Left renal cortex interstitium (tissue), 4 donors: ENCODE data around the gene RARG. TPM values are rescaled to one million over a fixed set of nuclear protein-coding genes. Genes with fewer than 3 reads are reported as not detected.
A peak's percentile ranks its signal among the peaks of the same experiment; 100 is the strongest.
"Not testable (repeated sequence)": the region's sequence is repeated elsewhere in the genome, so short reads cannot be mapped to it uniquely, and the experiment has no call there.

Experiments used
- DNase-seq, 4 donors: peaks; one replicate each; pipeline ENCODE4 v3.0.0-alpha.2; 2013; ENCODE audit warnings: low read depth in 4 of 4, low spot score in 2 of 4, missing footprints in 1 of 4
- polyA plus RNA-seq, 4 donors: library from polyadenylated mRNA; unstranded; fragments of 120-200 nt; gene quantifications; one replicate each; pipeline ENCODE4 v1.2.1, GENCODE V29; 2013; ENCODE audit not compliant: insufficient read length in 4 of 4

The RARG gene
- polyA plus RNA-seq, 4 donors, result 27.5 to 39.6 (median 36.5) TPM

GRCh38 chr12:53193985-53194716, 37.9 kb downstream of the RARG start:
- no peak for DNase-seq

GRCh38 chr12:53193040-53193439, 39.0 kb downstream of the RARG start:
- DNase-seq, result no peak

- no peak for DNase-seq
Measured at GRCh38 chr12:53192531-53193021, 39.4 kb downstream of the RARG start.

GRCh38 chr12:53191885-53192530, 40.0 kb downstream of the RARG start:
- no peak for DNase-seq

- DNase-seq, result no peak
Measured at GRCh38 chr12:53191096-53191884, 40.7 kb downstream of the RARG start.

GRCh38 chr12:53190108-53190729, 41.8 kb downstream of the RARG start:
- no peak for DNase-seq

- no peak for DNase-seq
Measured at GRCh38 chr12:53187145-53187899, 44.7 kb downstream of the RARG start.

GRCh38 chr12:53186745-53187144, 45.3 kb downstream of the RARG start:
- no peak for DNase-seq

GRCh38 chr12:53185582-53186153, 46.3 kb downstream of the RARG start:
- no peak for DNase-seq

GRCh38 chr12:53184828-53185227, 47.2 kb downstream of the RARG start:
- DNase-seq, result no peak

- no peak for DNase-seq
Measured at GRCh38 chr12:53182903-53183302, 49.1 kb downstream of the RARG start.

- DNase-seq, result no peak
Measured at GRCh38 chr12:53181935-53182334, 50.1 kb downstream of the RARG start.

GRCh38 chr12:53180931-53181645, 50.9 kb downstream of the RARG start:
- peak in 2 of 4 donors; percentile 74 for DNase-seq

- peak; percentile 84 to 95 (median 92) for DNase-seq
Measured at GRCh38 chr12:53180220-53180930, 51.6 kb downstream of the RARG start, which contains the start of the genes CSAD and ZNF740. Gene CSAD, minus strand, starts transcription at chr12:53180925. Its CDS starts 7,455 bp downstream, at chr12:53173470. Gene ZNF740, plus strand, starts transcription at chr12:53180722. Its CDS starts 1,262 bp downstream, at chr12:53181984.

GRCh38 chr12:53179687-53180219, 52.3 kb downstream of the RARG start:
- DNase-seq, result peak in 1 of 4 donors; percentile 45

GRCh38 chr12:53178803-53179202, 53.2 kb downstream of the RARG start:
- not testable (repeated sequence) for DNase-seq

GRCh38 chr12:53177447-53177846, 54.6 kb downstream of the RARG start:
- not testable (repeated sequence) for DNase-seq

GRCh38 chr12:53176750-53177149, 55.3 kb downstream of the RARG start:
- DNase-seq, result no peak
